Measurements from ENCODE around the gene NAIF1.

DNA sequence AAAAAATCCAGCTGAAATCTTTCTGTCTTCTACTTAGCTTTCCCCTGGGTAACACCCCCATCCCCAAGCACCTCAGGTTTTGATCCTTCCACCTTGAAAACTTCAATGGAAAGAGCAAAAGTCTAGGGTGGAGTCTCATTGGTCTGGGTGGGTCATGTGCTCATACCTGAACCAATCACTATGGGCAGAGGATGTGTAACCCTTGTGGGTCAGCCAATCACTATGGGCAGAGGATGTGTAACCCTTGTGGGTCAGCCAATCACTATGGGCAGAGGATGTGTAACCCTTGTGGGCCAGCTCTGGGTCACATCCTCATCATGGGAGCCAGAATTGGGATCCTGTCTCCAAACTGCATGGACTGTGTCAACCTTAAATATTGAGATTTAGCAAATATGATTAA lies 18.5 kb downstream of the NAIF1 start:
- TF ChIP-seq, protein P1, sequence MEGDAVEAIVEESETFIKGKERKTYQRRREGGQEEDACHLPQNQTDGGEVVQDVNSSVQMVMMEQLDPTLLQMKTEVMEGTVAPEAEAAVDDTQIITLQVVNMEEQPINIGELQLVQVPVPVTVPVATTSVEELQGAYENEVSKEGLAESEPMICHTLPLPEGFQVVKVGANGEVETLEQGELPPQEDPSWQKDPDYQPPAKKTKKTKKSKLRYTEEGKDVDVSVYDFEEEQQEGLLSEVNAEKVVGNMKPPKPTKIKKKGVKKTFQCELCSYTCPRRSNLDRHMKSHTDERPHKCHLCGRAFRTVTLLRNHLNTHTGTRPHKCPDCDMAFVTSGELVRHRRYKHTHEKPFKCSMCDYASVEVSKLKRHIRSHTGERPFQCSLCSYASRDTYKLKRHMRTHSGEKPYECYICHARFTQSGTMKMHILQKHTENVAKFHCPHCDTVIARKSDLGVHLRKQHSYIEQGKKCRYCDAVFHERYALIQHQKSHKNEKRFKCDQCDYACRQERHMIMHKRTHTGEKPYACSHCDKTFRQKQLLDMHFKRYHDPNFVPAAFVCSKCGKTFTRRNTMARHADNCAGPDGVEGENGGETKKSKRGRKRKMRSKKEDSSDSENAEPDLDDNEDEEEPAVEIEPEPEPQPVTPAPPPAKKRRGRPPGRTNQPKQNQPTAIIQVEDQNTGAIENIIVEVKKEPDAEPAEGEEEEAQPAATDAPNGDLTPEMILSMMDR (conservative IDR thresholded peaks at IDR 0.05; ENCODE audit: low read depth in 2 of 2): no peak
- TF ChIP-seq JUNB (IDR thresholded peaks at IDR 0.05; ENCODE audit: unreplicated experiment): no peak
- TF ChIP-seq CREB1 (CRISPR knock-in tag; IDR thresholded peaks at IDR 0.05; ENCODE audit: low read depth): no peak
- no peak for TF ChIP-seq POLR2AphosphoS5 (IDR thresholded peaks at IDR 0.05; ENCODE audit: low read depth)
- TF ChIP-seq EZH2 (IDR thresholded peaks at IDR 0.05; ENCODE audit: low read depth, unreplicated experiment): no peak
- no peak for TF ChIP-seq NANOG (IDR thresholded peaks at IDR 0.05; ENCODE audit: borderline replicate concordance)
- TF ChIP-seq ZNF114 (CRISPR knock-in tag; IDR thresholded peaks at IDR 0.05): no peak
- TF ChIP-seq, protein P2, sequence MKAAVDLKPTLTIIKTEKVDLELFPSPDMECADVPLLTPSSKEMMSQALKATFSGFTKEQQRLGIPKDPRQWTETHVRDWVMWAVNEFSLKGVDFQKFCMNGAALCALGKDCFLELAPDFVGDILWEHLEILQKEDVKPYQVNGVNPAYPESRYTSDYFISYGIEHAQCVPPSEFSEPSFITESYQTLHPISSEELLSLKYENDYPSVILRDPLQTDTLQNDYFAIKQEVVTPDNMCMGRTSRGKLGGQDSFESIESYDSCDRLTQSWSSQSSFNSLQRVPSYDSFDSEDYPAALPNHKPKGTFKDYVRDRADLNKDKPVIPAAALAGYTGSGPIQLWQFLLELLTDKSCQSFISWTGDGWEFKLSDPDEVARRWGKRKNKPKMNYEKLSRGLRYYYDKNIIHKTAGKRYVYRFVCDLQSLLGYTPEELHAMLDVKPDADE (IDR thresholded peaks at IDR 0.05): no peak
- TF ChIP-seq ZNF331 (CRISPR knock-in tag; IDR thresholded peaks at IDR 0.05; ENCODE audit: low read depth): no peak
- TF ChIP-seq, protein P3, sequence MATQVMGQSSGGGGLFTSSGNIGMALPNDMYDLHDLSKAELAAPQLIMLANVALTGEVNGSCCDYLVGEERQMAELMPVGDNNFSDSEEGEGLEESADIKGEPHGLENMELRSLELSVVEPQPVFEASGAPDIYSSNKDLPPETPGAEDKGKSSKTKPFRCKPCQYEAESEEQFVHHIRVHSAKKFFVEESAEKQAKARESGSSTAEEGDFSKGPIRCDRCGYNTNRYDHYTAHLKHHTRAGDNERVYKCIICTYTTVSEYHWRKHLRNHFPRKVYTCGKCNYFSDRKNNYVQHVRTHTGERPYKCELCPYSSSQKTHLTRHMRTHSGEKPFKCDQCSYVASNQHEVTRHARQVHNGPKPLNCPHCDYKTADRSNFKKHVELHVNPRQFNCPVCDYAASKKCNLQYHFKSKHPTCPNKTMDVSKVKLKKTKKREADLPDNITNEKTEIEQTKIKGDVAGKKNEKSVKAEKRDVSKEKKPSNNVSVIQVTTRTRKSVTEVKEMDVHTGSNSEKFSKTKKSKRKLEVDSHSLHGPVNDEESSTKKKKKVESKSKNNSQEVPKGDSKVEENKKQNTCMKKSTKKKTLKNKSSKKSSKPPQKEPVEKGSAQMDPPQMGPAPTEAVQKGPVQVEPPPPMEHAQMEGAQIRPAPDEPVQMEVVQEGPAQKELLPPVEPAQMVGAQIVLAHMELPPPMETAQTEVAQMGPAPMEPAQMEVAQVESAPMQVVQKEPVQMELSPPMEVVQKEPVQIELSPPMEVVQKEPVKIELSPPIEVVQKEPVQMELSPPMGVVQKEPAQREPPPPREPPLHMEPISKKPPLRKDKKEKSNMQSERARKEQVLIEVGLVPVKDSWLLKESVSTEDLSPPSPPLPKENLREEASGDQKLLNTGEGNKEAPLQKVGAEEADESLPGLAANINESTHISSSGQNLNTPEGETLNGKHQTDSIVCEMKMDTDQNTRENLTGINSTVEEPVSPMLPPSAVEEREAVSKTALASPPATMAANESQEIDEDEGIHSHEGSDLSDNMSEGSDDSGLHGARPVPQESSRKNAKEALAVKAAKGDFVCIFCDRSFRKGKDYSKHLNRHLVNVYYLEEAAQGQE (IDR thresholded peaks at IDR 0.05; ENCODE audit: unreplicated experiment): no peak
- TF ChIP-seq EZH2phosphoT487 (IDR thresholded peaks at IDR 0.05; ENCODE audit: unreplicated experiment): no peak

Measured in GM23338 (cell line).